GM10248 (cell line): Measurements from ENCODE around the gene USP35.
A peak's percentile ranks its signal among the peaks of the same experiment; 100 is the strongest.

Source experiments
- CTCF ChIA-PET: fragments of 300-600 bp; sonication (Branson Sonifier 250); formaldehyde crosslinking; extraction: SDS; loops from one replicate; lab custom pipeline; 2021; ENCODE audit warnings: antibody characterized with exemption; lab: Yijun Ruan, JAX
- POLR2A ChIA-PET: fragments of 350-650 bp; sonication (Branson Sonifier 250); formaldehyde crosslinking; extraction: SDS; loops from one replicate; lab custom pipeline; 2020; ENCODE audit warnings: antibody characterized with exemption; lab: Yijun Ruan, JAX
- DNase-seq: peaks from one replicate; pipeline ENCODE4 v3.0.0; 2012; ENCODE audit errors: extremely low spot score
- CTCF ChIP-seq: IDR thresholded peaks from 2 replicates; pipeline ENCODE4 v1.5.1; 2012; ENCODE audit warnings: mild to moderate bottlenecking, low read depth; ENCODE audit errors: extremely low read depth, missing control alignments, control extremely low read depth

The USP35 gene

GRCh38 chr11:78149646-78150045 is 39.1 kb upstream of the USP35 start:
- CTCF ChIA-PET: interaction anchor here (2.1 to 2.6 kb wide), 2 partner anchors 9 to 415 kb away, joined by 9 to 10 read pairs; partner anchors contain the start of gene ALG8
- no peak for DNase-seq
- TF ChIP-seq CTCF: peak; percentile 17
- POLR2A ChIA-PET: no interaction called here

- TF ChIP-seq CTCF: no peak
- ChIA-PET POLR2A (no interaction called here), CTCF (interaction anchor here (1.4 to 2.6 kb wide), 2 partner anchors 10 to 415 kb away, joined by 3 to 10 read pairs; partner anchors contain the start of gene ALG8)
- DNase-seq: no peak
Observed at GRCh38 chr11:78150346-78150745, 38.4 kb upstream of the USP35 start.

GRCh38 chr11:78150754-78151153 is 38.0 kb upstream of the USP35 start:
- no peak for DNase-seq
- TF ChIP-seq CTCF: no peak
- ChIA-PET POLR2A (no interaction called here), CTCF (interaction anchor here (1.4 to 2.6 kb wide), 2 partner anchors 11 to 415 kb away, joined by 3 to 10 read pairs; partner anchors contain the start of gene ALG8)

- POLR2A ChIA-PET: no interaction called here
- no peak for TF ChIP-seq CTCF
- CTCF ChIA-PET: interaction anchor here (1.4 to 2.6 kb wide), 2 partner anchors 12 to 414 kb away, joined by 3 to 10 read pairs; partner anchors contain the start of gene ALG8
- DNase-seq: no peak
Observed at GRCh38 chr11:78151804-78152203, 36.9 kb upstream of the USP35 start.

- ChIA-PET POLR2A (no interaction called here), CTCF (no interaction called here)
- TF ChIP-seq CTCF: no peak
- no peak for DNase-seq
Observed at GRCh38 chr11:78156127-78156844, 32.4 kb upstream of the USP35 start.

- no peak for TF ChIP-seq CTCF
- no peak for DNase-seq
- ChIA-PET CTCF (interaction anchor here (1.0 kb wide), 1 partner anchor 14 kb away, joined by 3 read pairs; no protein-coding TSS in a partner anchor), POLR2A (no interaction called here)
Observed at GRCh38 chr11:78158987-78159652, 29.6 kb upstream of the USP35 start.
